KG1 (cell line): ENCODE measurements around the gene PTPRD.
"Not testable (repeated sequence)": the region's sequence is repeated elsewhere in the genome, so short reads cannot be mapped to it uniquely, and the experiment has no call there.

Source experiments
- DNase-seq: peaks from one replicate; lab custom pipeline; 2025; lab: John Stamatoyannopoulos, UW

The PTPRD gene

GRCh38 chr9:9002826-9003583 lies 1609.8 kb downstream of the PTPRD start:
- DNase-seq: no peak

DNA sequence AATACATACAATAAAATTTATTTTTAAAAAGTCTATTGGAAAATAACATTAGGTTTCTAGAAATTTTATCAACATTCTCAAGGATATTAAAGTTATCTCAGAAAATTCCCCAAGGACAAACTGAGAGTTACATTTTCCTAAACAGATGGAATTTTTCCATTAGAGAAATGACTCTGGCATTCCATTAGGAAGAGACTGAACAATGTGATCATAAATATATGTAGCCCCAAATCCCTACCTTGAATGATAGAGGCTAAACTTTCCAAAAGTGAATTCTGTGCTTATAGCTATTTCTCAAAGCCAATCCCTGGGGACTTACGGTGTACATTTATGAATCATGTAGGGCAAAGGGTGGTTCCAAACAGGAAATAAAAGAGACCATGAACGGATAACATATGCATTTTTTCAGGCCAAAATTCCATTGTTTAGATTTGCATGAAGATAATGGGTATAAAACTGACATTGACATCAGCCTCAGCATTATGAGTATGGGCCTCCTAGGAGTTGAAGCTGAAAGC lies 1632.2 kb downstream of the PTPRD start:
- DNase-seq: no peak

DNA sequence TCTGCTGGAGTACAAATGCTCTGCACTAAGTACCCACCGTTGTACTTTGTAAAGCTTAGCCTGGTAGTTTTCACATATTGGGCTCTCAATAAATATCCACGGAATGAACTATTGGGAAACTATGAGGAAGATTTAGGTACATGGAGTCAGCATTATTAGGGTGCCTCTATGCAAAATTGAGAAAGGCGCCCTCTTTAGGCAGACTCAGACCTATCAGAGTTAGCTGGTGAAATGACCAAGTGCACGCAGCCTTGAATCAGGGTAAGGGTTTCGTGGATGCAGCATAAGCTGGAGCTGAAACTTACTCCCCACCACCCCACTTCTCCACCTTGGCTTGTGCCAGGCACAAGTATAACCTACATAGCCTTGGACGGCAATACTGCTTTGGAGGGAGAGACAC lies 1634.5 kb downstream of the PTPRD start:
- no peak for DNase-seq

DNA sequence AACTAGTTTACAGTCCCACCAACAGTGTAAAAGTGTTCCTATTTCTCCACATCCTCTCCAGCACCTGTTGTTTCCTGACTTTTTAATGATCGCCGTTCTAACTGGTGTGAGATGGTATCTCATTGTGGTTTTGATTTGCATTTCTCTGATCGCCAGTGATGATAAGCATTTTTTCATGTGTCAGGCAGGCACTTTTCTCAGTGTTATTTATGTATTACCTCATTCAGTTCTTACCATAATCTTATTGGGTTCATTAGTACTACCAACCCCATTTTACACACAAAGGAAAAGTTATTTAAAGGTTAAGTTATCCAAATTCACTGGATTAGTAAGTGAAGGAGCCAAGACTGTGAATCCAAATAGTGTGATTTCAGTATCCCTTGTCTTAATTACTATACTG lies 1644.5 kb downstream of the PTPRD start:
- not testable (repeated sequence) for DNase-seq

DNA sequence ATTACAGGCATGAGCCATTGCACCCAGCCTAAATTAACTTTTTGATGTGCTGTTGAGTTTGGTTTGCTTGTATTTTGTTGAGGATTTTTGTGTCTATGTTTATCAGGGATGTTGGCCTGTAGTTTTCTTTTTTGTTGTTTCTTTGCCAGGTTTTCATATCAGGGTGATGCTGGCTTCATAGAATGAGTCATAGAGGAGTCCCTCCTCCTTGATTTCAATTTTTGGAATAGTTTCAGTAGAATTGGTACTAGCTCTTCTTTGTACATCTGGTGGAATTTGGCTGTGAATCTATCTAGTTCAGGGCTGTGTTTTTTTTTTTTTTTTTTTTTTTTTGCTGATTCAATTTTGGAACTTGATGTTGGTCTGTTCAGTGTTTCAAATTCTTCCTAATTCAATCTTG lies 1648.9 kb downstream of the PTPRD start:
- DNase-seq: no peak

DNA sequence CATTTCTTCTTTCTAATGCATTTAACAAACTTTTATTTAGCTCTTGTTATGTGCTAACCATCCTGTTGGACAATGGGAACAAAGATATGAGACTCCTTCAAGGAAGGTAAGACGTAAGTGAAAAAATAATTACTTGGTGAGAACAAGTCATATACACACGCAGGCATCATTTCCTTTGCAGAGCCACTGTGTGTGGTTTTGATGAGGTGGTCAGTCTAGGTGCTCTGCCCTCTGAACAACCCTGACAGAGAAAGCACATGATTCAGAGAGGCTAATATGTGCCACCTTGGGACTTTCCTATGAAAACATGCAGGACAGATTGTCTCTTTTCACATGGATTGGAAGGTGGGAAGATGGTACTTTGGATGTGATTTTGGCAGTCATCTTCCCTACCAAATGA lies 1650.7 kb downstream of the PTPRD start:
- DNase-seq: no peak

GRCh38 chr9:8961186-8961851 lies 1651.5 kb downstream of the PTPRD start:
- no peak for DNase-seq

DNA sequence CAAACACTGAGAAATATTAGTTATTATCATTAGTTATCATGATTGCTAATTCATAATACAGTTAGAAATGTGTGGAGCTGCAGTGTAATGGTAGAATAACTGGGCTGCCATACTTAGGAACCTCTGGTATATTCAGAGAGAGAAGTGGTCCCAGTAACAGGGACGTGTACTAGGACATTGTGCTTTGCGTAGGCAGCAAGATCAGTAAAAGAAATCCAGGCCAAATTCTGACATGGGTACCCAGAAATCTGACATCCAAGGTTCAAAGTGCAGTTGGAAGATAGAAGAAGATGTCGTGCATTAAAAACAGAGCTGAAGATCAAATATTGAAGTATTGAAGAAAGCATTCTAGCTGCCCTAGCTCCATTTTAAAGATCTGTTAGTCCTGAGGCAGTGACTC lies 1652.5 kb downstream of the PTPRD start:
- DNase-seq: no peak

DNA sequence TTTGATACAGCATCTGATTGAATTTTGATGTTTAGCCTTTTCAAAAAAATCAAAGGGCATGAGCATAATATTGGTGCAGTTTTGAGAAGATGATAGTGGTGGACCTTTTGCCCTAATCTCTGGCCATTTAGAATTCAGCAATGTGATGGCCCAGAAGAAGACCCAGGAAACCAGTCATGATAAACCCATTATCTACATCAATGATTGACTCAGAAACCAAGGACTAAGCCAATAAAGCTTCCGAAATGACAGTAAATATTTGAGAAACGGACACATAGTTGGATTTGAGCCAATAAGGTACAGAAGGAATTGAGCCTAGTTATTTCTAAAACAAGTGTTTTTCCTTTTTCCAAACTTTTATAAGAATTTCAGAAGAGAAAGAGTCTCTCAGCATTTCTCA lies 1654.4 kb downstream of the PTPRD start:
- DNase-seq: no peak

DNA sequence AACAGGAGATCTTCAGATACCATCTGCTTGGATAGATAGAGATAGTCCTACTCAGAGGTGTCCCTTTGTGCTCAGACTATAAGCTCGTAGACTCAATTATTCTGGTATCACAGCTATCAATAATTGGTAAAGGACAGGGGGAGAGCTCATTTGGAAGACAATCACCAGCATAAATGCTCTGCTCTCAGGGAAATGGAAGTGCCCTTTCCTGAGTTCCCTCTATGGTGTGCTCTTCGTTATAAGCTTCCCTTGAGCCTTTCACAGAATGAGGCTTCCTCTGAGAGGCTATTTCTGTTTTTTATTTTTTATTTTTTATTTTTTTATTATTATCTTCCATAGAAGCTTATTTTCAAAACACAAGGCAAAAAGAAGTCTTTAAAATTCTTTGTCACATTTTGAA lies 1657.5 kb downstream of the PTPRD start:
- no peak for DNase-seq

DNA sequence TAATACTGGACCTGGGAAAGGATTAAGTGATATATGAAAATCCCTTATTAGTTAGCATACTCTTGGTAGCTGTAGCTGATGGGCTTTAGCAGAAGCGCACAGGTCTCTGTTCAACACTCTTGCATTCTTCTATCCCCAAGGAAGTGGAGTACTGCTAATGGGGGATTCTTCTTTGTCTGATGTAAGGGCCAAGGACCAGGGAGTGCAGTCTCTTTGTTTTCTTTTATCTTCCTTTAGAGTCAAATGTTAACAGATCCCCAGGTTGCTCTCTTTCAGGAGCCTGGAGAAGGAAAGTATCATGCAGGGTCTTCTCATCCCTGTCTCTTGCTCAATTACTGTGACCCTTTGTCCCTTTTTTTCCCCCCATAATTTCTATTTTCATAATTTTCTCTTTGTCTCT lies 1666.3 kb downstream of the PTPRD start:
- DNase-seq: no peak

- DNase-seq: no peak
Observed at GRCh38 chr9:8943392-8943791, 1669.4 kb downstream of the PTPRD start.

- no peak for DNase-seq
Observed at GRCh38 chr9:8940650-8941049, 1672.2 kb downstream of the PTPRD start.

GRCh38 chr9:8926461-8926860 lies 1686.3 kb downstream of the PTPRD start:
- DNase-seq: no peak

- DNase-seq: no peak
Observed at GRCh38 chr9:8924562-8924961, 1688.2 kb downstream of the PTPRD start.

GRCh38 chr9:8920478-8921183 lies 1692.2 kb downstream of the PTPRD start:
- not testable (repeated sequence) for DNase-seq

- DNase-seq: no peak
Observed at GRCh38 chr9:8917956-8918739, 1694.7 kb downstream of the PTPRD start.

DNA sequence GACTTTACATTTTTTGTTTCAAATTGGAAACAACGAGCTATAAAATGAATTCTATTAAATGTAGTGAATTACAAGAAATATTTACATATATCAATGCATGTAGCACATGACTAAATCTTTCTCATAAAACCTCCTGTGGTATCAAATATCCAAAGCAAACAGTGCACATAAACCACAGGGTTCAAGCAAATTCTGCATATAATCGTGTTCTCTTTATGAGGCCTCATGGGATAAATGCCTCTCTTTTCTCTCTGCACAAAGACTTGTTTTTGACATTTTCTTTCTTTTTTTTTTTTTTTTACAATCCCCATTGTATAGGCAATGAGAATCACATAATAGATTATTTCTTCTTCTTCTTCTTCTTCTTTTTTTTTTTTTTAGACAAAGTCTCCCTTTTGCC lies 1696.0 kb downstream of the PTPRD start:
- no peak for DNase-seq

DNA sequence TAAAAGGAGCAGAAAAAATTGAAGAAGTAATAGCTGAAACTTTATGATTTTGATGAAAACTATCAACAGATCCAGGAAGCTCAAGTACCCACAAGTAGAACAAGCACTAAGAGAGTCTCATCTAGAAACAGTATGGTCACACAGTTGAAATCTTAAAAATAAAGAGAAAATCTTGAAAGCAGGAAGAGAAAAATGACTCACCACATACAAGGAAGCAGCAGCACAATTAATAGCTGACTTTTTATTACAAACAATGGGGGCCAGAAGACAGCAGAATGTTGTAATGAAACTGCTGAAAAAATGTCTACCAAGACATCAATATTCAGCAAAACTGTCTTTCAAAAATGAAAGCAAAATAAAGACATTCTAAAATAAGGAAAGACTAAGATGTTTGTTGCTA lies 1704.9 kb downstream of the PTPRD start:
- no peak for DNase-seq

DNA sequence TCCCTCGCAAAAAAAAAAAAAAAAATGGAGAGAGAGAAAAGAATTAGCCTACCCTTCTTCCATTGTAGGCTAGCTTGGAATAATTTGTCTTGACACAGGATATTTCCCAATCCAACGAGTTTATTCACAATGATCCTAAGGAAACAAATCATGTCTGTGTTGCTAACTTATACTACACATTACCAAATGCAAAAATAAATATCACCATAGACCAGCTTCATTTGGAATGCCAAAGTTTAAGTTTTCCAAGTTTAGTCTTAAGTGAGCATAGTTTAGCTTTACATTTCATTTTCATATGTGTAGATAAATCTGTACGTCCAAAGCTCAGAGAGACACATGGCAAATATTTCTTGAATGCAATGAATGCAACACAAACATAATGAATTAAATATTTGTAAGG lies 1707.1 kb downstream of the PTPRD start:
- no peak for DNase-seq

DNA sequence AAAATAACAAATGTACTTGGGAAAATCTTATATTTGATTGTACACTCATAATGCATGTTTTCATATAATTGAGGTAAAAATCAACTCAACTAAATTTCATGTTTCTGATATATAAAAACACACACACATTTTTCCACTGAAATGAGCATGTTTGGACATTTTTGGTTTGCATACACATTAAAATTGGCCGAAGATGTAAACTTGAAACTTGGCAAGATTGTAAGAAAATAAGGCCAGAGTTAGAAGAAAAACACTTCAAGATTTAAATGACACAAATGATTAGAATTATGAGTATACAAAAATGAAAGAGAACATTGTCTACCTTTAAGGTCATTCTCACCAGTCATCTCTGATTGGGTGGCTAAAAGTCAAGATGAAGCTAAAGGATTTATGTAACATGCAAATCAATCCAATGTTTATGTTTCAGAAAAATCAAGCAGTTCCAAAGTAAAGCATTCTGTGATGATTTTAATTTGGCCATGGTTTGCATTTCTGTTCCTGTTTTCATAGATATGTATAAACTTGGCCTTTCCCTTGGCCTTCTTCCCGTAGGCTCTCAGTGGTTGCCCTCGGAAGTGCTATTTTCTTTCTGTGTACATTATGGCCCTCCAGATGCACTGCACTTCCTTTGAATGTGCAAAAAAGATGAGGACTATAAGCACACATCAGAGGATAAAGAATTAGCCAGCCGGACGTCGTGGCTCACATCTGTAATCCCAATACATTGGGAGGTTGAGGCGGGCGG lies 1707.9 kb downstream of the PTPRD start:
- DNase-seq: no peak
